ENCODE data around the gene CBX5. TPM values are rescaled to one million over a fixed set of nuclear protein-coding genes. Genes with fewer than 3 reads are reported as not detected.

CBX5 gene
- total RNA-seq, 2 experiments from 2014 or later = 115 to 299 TPM

DNA sequence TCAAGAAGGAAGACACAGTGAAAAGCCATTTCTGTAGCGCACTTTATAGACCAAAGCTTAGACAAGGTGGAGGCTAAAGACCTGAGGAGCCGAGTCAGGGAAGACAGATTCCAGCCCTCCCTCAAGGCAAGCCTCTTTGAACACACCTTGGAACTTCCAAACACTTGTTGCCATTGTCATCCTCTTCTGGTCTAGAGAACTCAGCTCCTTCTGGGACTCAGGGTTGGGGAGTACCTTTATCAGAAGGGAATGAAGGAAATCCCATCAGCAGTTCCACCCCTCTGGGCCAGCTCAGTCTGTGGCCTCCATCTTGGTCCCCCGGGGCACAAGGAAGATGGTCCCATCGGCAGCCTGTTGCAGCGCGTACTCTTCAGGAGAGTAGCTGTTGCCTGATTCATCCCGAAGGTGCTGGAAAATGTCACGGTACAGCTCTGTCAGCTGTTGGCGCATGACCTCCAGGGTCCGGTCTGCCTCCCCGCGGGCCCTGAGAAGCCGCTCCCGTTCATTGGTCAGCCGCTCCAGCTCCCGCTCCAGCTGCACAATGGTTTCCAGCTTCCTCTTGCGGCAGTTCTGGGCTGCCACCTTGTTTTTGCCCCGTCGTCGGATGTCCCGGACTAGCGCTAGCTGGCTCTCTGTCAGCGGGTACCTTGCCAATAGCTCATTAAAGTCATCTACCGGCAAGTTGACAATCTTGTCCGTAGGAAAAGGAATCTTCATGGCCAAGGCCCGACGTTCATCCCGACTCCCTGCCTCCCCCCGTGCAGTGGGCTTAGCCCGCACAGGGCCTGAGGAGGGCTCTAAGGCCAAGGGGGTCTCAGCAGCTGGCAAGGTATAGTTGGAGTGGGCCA is 12.4 kb upstream of the CBX5 start:
- H4K20me1 ChIP-seq (ENCODE audit: insufficient read depth, low read length) = peaks cover 5% of the 10 kb centered on the region; the same call in 1 of the 2 replicates
- H3K79me2 ChIP-seq (ENCODE audit: insufficient read depth, low read depth, low read length) = no peaks in the 10 kb centered on the region
- no peak overlapping the region for H3K27ac ChIP-seq (ENCODE audit: low read depth, low read length, poor library complexity, severe bottlenecking)
- intact Hi-C loops (cut with micrococcal nuclease; ENCODE audit: unreplicated experiment) = no loop called here
- no peaks in the 10 kb centered on the region for H3K9me3 ChIP-seq (ENCODE audit: low read length)
- H2AFZ ChIP-seq (ENCODE audit: low read length) = no peak overlapping the region
- BruUV-seq (replicated peaks) = no TSS peak
- ChIA-PET CTCF (ENCODE audit: unreplicated experiment) (interaction anchor here (0.6 to 1.8 kb wide), 5 partner anchors 9 to 87 kb away, joined by 3 to 6 read pairs (median 5); partner anchors contain the start of genes COPZ1 and HNRNPA1), POLR2A (interaction anchor here (0.7 to 1.9 kb wide), 5 partner anchors 9 to 300 kb away, joined by 3 to 5 read pairs (median 3); partner anchors contain the start of gene HNRNPA1)
- DNase-seq (ENCODE audit: low spot score) = no peak
- H3K4me1 ChIP-seq (ENCODE audit: insufficient read depth, low read length, poor library complexity, severe bottlenecking) = peaks cover 3% of the 10 kb centered on the region
- H3K9me2 ChIP-seq (ENCODE audit: insufficient read depth, low read length) = no peaks in the 10 kb centered on the region
- TF ChIP-seq EZH2phosphoT487 (IDR thresholded peaks at IDR 0.05; ENCODE audit: borderline replicate concordance, low read depth, low read length) (no peak), CTCF (conservative IDR thresholded peaks at IDR 0.05; ENCODE audit: low read length) (no peak)
- H3K4me2 ChIP-seq (ENCODE audit: low read length) = no peak overlapping the region
- H3K4me3 ChIP-seq (ENCODE audit: low read depth, low read length, poor library complexity, severe bottlenecking) = no peak overlapping the region
- peaks cover 13% of the 10 kb centered on the region for H3K36me3 ChIP-seq (ENCODE audit: insufficient read depth, low read length)

- TF ChIP-seq EZH2phosphoT487 (IDR thresholded peaks at IDR 0.05; ENCODE audit: borderline replicate concordance, low read depth, low read length) = no peak
- ChIA-PET POLR2A (interaction anchor here (0.7 to 1.5 kb wide), 2 partner anchors 36 to 45 kb away, joined by 3 to 4 read pairs; no protein-coding TSS in a partner anchor), CTCF (ENCODE audit: unreplicated experiment) (interaction anchor here (0.6 kb wide), 1 partner anchor 20 kb away, joined by 3 read pairs; no protein-coding TSS in a partner anchor)
- Histone ChIP-seq H3K36me3 (ENCODE audit: insufficient read depth, low read length) (peaks cover 61% of the 10 kb centered on the region), H3K9me2 (ENCODE audit: insufficient read depth, low read length) (no peaks in the 10 kb centered on the region), H2AFZ (ENCODE audit: low read length) (no peak overlapping the region), H3K79me2 (ENCODE audit: insufficient read depth, low read depth, low read length) (peaks cover 25% of the 10 kb centered on the region), H3K27ac (ENCODE audit: low read depth, low read length, poor library complexity, severe bottlenecking) (peak overlapping the region; percentile 16), H3K9me3 (ENCODE audit: low read length) (no peaks in the 10 kb centered on the region), H3K4me1 (ENCODE audit: insufficient read depth, low read length, poor library complexity, severe bottlenecking) (peaks cover 47% of the 10 kb centered on the region), H4K20me1 (ENCODE audit: insufficient read depth, low read length) (peaks cover 46% of the 10 kb centered on the region), H3K4me3 (ENCODE audit: low read depth, low read length, poor library complexity, severe bottlenecking) (no peak overlapping the region), H3K4me2 (ENCODE audit: low read length) (peak overlapping the region; percentile 4; the same call in 1 of the 2 replicates)
- DNase-seq (ENCODE audit: low spot score) = no peak
- no TSS peak for BruUV-seq (replicated peaks)
- intact Hi-C loops (cut with micrococcal nuclease; ENCODE audit: unreplicated experiment) = loop anchor here (2.0 kb wide), 1 partner anchor 71 kb away; no protein-coding TSS in a partner anchor
Observed at GRCh38 chr12:54287261-54288157, 7.6 kb upstream of the CBX5 start.
